OCI-LY1 (cell line): Measurements from ENCODE around the gene ITCH.
"Not testable (repeated sequence)": the region's sequence is repeated elsewhere in the genome, so short reads cannot be mapped to it uniquely, and the experiment has no call there.

Experiments
- EZH2 ChIP-seq: fragments of 200-600 bp; sonication (generic), shearing (Covaris generic); IDR thresholded peaks from 2 replicates; pipeline ENCODE4 v1.8.0; 2017; ENCODE audit warnings: borderline replicate concordance, mixed run types, mild to moderate bottlenecking, antibody characterized with exemption, low read length, moderate library complexity, mixed read lengths
- TF ChIP-seq, protein P1 (sequence below): fragments of 200-600 bp; sonication (generic), shearing (Covaris generic); IDR thresholded peaks from 2 replicates; pipeline ENCODE4 v1.5.1; 2017; ENCODE audit warnings: mild to moderate bottlenecking, antibody characterized with exemption, low read length, moderate library complexity, mixed read lengths

DNA sequence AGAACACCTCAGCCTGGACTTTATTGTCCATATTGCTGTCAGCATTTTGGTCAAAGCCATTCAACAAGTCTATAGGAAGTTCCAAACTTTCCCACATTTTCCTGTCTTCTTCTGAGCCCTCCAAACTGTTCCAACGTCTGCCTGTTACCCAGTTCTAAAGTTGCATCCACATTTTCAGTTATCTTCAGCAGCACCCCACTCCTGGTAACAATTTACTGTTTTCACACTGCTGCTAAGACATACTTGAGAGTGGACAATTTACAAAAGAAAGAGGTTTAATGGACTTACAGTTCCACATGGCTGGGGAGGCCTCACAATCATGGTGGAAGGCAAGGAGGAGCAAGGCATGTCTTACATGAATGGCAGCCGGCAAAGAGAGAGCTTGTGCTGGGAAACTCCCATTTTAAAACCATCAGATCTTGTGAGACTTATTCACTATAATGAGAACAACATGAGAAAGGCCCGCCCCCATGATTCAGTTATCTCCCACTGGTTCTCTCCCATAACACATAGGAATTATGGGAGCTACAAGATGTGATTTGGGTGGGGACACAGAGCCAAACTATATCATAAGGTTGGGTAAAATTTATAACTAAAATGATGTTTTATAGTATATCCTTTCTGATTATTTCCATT is 120.6 kb downstream of the ITCH start:
- TF ChIP-seq, protein P1, sequence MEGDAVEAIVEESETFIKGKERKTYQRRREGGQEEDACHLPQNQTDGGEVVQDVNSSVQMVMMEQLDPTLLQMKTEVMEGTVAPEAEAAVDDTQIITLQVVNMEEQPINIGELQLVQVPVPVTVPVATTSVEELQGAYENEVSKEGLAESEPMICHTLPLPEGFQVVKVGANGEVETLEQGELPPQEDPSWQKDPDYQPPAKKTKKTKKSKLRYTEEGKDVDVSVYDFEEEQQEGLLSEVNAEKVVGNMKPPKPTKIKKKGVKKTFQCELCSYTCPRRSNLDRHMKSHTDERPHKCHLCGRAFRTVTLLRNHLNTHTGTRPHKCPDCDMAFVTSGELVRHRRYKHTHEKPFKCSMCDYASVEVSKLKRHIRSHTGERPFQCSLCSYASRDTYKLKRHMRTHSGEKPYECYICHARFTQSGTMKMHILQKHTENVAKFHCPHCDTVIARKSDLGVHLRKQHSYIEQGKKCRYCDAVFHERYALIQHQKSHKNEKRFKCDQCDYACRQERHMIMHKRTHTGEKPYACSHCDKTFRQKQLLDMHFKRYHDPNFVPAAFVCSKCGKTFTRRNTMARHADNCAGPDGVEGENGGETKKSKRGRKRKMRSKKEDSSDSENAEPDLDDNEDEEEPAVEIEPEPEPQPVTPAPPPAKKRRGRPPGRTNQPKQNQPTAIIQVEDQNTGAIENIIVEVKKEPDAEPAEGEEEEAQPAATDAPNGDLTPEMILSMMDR: not testable (repeated sequence)
- TF ChIP-seq EZH2: not testable (repeated sequence)
